HL-60 (cell line): ENCODE data around the gene DTNA.

Experiments
- GABPA ChIP-seq: IDR thresholded peaks from 2 replicates; pipeline ENCODE4 v1.6.1; 2012; ENCODE audit warnings: low read depth
- POLR2AphosphoS5 ChIP-seq: IDR thresholded peaks from 2 replicates; pipeline ENCODE4 v1.6.1; 2012; ENCODE audit warnings: low read depth
- TF ChIP-seq, protein P1 (sequence below): IDR thresholded peaks from one replicate; pipeline ENCODE4 v1.5.1; 2011; ENCODE audit warnings: low read length, control low read depth, inconsistent platforms; ENCODE audit not compliant: insufficient read depth
- TF ChIP-seq, protein P2 (sequence below): IDR thresholded peaks from 2 replicates; pipeline ENCODE4 v1.6.1; 2012; ENCODE audit warnings: low read depth; ENCODE audit not compliant: insufficient replicate concordance

- TF ChIP-seq, protein P1, sequence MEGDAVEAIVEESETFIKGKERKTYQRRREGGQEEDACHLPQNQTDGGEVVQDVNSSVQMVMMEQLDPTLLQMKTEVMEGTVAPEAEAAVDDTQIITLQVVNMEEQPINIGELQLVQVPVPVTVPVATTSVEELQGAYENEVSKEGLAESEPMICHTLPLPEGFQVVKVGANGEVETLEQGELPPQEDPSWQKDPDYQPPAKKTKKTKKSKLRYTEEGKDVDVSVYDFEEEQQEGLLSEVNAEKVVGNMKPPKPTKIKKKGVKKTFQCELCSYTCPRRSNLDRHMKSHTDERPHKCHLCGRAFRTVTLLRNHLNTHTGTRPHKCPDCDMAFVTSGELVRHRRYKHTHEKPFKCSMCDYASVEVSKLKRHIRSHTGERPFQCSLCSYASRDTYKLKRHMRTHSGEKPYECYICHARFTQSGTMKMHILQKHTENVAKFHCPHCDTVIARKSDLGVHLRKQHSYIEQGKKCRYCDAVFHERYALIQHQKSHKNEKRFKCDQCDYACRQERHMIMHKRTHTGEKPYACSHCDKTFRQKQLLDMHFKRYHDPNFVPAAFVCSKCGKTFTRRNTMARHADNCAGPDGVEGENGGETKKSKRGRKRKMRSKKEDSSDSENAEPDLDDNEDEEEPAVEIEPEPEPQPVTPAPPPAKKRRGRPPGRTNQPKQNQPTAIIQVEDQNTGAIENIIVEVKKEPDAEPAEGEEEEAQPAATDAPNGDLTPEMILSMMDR = no peak
- TF ChIP-seq POLR2AphosphoS5 = no peak
- TF ChIP-seq, protein P2, sequence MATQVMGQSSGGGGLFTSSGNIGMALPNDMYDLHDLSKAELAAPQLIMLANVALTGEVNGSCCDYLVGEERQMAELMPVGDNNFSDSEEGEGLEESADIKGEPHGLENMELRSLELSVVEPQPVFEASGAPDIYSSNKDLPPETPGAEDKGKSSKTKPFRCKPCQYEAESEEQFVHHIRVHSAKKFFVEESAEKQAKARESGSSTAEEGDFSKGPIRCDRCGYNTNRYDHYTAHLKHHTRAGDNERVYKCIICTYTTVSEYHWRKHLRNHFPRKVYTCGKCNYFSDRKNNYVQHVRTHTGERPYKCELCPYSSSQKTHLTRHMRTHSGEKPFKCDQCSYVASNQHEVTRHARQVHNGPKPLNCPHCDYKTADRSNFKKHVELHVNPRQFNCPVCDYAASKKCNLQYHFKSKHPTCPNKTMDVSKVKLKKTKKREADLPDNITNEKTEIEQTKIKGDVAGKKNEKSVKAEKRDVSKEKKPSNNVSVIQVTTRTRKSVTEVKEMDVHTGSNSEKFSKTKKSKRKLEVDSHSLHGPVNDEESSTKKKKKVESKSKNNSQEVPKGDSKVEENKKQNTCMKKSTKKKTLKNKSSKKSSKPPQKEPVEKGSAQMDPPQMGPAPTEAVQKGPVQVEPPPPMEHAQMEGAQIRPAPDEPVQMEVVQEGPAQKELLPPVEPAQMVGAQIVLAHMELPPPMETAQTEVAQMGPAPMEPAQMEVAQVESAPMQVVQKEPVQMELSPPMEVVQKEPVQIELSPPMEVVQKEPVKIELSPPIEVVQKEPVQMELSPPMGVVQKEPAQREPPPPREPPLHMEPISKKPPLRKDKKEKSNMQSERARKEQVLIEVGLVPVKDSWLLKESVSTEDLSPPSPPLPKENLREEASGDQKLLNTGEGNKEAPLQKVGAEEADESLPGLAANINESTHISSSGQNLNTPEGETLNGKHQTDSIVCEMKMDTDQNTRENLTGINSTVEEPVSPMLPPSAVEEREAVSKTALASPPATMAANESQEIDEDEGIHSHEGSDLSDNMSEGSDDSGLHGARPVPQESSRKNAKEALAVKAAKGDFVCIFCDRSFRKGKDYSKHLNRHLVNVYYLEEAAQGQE = no peak
- TF ChIP-seq GABPA = no peak
Measured at GRCh38 chr18:34720220-34720619, 10.1 kb downstream of the DTNA start.
